Measurements from ENCODE around the gene CHCHD5. TPM values are rescaled to one million over a fixed set of nuclear protein-coding genes. Genes with fewer than 3 reads are reported as not detected.
A peak's percentile ranks its signal among the peaks of the same experiment; 100 is the strongest.
"Not testable (repeated sequence)": the region's sequence is repeated elsewhere in the genome, so short reads cannot be mapped to it uniquely, and the experiment has no call there.

The CHCHD5 gene
- polyA plus RNA-seq = 10 to 100 TPM; 26.7 to 37.3 TPM

- 1% methylated on average over 54 of the region's 54 CpGs for WGBS, 2 donors
- peaks cover 10 to 11% of the 10 kb centered on the region in 2 donors for H3K4me1 ChIP-seq (ENCODE audit: control insufficient read depth in 2 of 2, insufficient read depth in 2 of 2, low read length in 1 of 2)
- peak within 1 kb of the TSS; percentile 76 to 78 for H3K4me3 ChIP-seq (ENCODE audit: low read depth in 1 of 2, low read length in 2 of 2)
These were observed at the start of gene CHCHD5 for GRCh38 chr2:112584134-112584890. Gene CHCHD5, plus strand, starts transcription at chr2:112584609. Its CDS starts 39 bp downstream, at chr2:112584648.

GRCh38 chr2:112534826-112535225, 49.6 kb upstream of the CHCHD5 start:
- Histone ChIP-seq H3K9me3 (ENCODE audit: control insufficient read depth in 2 of 2, insufficient read depth in 1 of 2, low read depth in 1 of 2, low read length in 1 of 2) (no peaks in the 10 kb centered on the region), H3K4me3 (ENCODE audit: low read depth in 1 of 2, low read length in 2 of 2) (no peak overlapping the region), H3K36me3 (ENCODE audit: control insufficient read depth in 2 of 2, insufficient read depth in 2 of 2, low read length in 1 of 2) (peaks cover 2 to 5% of the 10 kb centered on the region in 2 donors), H3K27ac (ENCODE audit: low read depth in 2 of 2, low read length in 1 of 2) (no peak overlapping the region), H3K4me1 (ENCODE audit: control insufficient read depth in 2 of 2, insufficient read depth in 2 of 2, low read length in 1 of 2) (no peaks in the 10 kb centered on the region), H3K27me3 (ENCODE audit: control insufficient read depth in 1 of 2, insufficient read depth in 2 of 2, low read length in 2 of 2) (no peaks in the 10 kb centered on the region)
- WGBS, 2 donors = 68 to 85% methylated on average over 1 of the region's 1 CpG

More at GRCh38 chr2:112584134-112584890, at the start of gene CHCHD5:
- Histone ChIP-seq H3K27me3 (ENCODE audit: control insufficient read depth in 1 of 2, insufficient read depth in 2 of 2, low read length in 2 of 2) (no peaks in the 10 kb centered on the region), H3K9me3 (ENCODE audit: control insufficient read depth in 2 of 2, insufficient read depth in 1 of 2, low read depth in 1 of 2, low read length in 1 of 2) (no peaks in the 10 kb centered on the region), H3K27ac (ENCODE audit: low read depth in 2 of 2, low read length in 1 of 2) (peak within 1 kb of the TSS; percentile 98 to 100), H3K36me3 (ENCODE audit: control insufficient read depth in 2 of 2, insufficient read depth in 2 of 2, low read length in 1 of 2) (peaks cover 0 to 12% of the 10 kb centered on the region in 2 donors)

GRCh38 chr2:112536665-112537064, 47.7 kb upstream of the CHCHD5 start:
- not testable (repeated sequence) for H3K27me3 ChIP-seq (ENCODE audit: control insufficient read depth in 1 of 2, insufficient read depth in 2 of 2, low read length in 2 of 2); H3K4me3 ChIP-seq (ENCODE audit: low read depth in 1 of 2, low read length in 2 of 2); H3K36me3 ChIP-seq (ENCODE audit: control insufficient read depth in 2 of 2, insufficient read depth in 2 of 2, low read length in 1 of 2); H3K9me3 ChIP-seq (ENCODE audit: control insufficient read depth in 2 of 2, insufficient read depth in 1 of 2, low read depth in 1 of 2, low read length in 1 of 2); H3K4me1 ChIP-seq (ENCODE audit: control insufficient read depth in 2 of 2, insufficient read depth in 2 of 2, low read length in 1 of 2); H3K27ac ChIP-seq (ENCODE audit: low read depth in 2 of 2, low read length in 1 of 2)

DNA sequence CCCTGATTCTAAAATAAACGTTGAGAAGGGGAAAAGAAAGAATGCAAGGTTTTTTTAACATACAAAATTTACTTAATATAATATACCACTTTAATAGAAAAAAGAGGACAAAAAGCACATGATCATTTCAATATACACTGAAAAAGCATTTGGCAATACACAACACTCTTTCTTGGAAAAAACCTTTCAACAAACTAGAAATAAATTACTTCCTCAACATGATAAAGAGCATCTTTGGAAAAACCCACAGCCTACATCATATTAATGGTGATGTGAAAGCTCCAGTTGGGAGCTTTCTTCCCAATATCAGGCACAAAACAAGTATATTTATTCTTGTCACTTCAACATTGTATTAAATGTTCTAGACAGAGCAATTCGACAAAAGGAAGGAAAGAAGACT, 45.1 kb upstream of the CHCHD5 start:
- Histone ChIP-seq H3K9me3 (ENCODE audit: control insufficient read depth in 2 of 2, insufficient read depth in 1 of 2, low read depth in 1 of 2, low read length in 1 of 2) (no peaks in the 10 kb centered on the region), H3K4me3 (ENCODE audit: low read depth in 1 of 2, low read length in 2 of 2) (no peak overlapping the region), H3K27ac (ENCODE audit: low read depth in 2 of 2, low read length in 1 of 2) (no peak overlapping the region), H3K4me1 (ENCODE audit: control insufficient read depth in 2 of 2, insufficient read depth in 2 of 2, low read length in 1 of 2) (peaks cover 0 to 6% of the 10 kb centered on the region in 2 donors), H3K36me3 (ENCODE audit: control insufficient read depth in 2 of 2, insufficient read depth in 2 of 2, low read length in 1 of 2) (no peaks in the 10 kb centered on the region), H3K27me3 (ENCODE audit: control insufficient read depth in 1 of 2, insufficient read depth in 2 of 2, low read length in 2 of 2) (no peaks in the 10 kb centered on the region)
- 57 to 66% methylated on average over 2 of the region's 2 CpGs for WGBS, 2 donors

DNA sequence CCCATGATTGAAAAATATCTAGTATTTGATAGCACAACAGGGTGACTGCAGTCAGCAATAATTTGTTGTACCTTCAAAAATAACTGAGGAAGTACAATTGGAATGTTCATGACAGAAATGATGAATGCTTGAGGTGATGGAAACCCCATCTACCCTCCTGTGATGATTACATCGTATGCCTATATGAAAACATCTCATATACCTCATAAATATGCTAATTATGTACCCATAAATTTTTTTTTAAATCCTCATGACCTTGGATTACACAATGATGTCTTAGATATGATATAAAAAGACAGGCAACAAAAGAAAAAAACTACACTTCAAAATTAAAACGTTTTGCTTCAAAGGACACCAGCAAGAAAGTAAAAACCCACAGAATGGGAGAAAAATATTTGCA, 43.5 kb upstream of the CHCHD5 start:
- Histone ChIP-seq H3K27me3 (ENCODE audit: control insufficient read depth in 1 of 2, insufficient read depth in 2 of 2, low read length in 2 of 2) (no peaks in the 10 kb centered on the region), H3K36me3 (ENCODE audit: control insufficient read depth in 2 of 2, insufficient read depth in 2 of 2, low read length in 1 of 2) (no peaks in the 10 kb centered on the region), H3K9me3 (ENCODE audit: control insufficient read depth in 2 of 2, insufficient read depth in 1 of 2, low read depth in 1 of 2, low read length in 1 of 2) (no peaks in the 10 kb centered on the region), H3K4me3 (ENCODE audit: low read depth in 1 of 2, low read length in 2 of 2) (no peak overlapping the region), H3K4me1 (ENCODE audit: control insufficient read depth in 2 of 2, insufficient read depth in 2 of 2, low read length in 1 of 2) (peaks cover 0 to 6% of the 10 kb centered on the region in 2 donors), H3K27ac (ENCODE audit: low read depth in 2 of 2, low read length in 1 of 2) (no peak overlapping the region)
- WGBS, 2 donors = 44 to 45% methylated on average over 2 of the region's 2 CpGs

GRCh38 chr2:112541315-112542122, 42.9 kb upstream of the CHCHD5 start:
- peaks cover 0 to 2% of the 10 kb centered on the region in 2 donors for H3K36me3 ChIP-seq (ENCODE audit: control insufficient read depth in 2 of 2, insufficient read depth in 2 of 2, low read length in 1 of 2)
- H3K27ac ChIP-seq (ENCODE audit: low read depth in 2 of 2, low read length in 1 of 2) = peak overlapping the region; percentile 89 to 95
- H3K9me3 ChIP-seq (ENCODE audit: control insufficient read depth in 2 of 2, insufficient read depth in 1 of 2, low read depth in 1 of 2, low read length in 1 of 2) = no peaks in the 10 kb centered on the region
- 16 to 19% methylated on average over 34 of the region's 34 CpGs for WGBS, 2 donors
- H3K4me1 ChIP-seq (ENCODE audit: control insufficient read depth in 2 of 2, insufficient read depth in 2 of 2, low read length in 1 of 2) = peaks cover 0 to 6% of the 10 kb centered on the region in 2 donors
- H3K27me3 ChIP-seq (ENCODE audit: control insufficient read depth in 1 of 2, insufficient read depth in 2 of 2, low read length in 2 of 2) = no peaks in the 10 kb centered on the region
- H3K4me3 ChIP-seq (ENCODE audit: low read depth in 1 of 2, low read length in 2 of 2) = peak overlapping the region; percentile 73 to 75

DNA sequence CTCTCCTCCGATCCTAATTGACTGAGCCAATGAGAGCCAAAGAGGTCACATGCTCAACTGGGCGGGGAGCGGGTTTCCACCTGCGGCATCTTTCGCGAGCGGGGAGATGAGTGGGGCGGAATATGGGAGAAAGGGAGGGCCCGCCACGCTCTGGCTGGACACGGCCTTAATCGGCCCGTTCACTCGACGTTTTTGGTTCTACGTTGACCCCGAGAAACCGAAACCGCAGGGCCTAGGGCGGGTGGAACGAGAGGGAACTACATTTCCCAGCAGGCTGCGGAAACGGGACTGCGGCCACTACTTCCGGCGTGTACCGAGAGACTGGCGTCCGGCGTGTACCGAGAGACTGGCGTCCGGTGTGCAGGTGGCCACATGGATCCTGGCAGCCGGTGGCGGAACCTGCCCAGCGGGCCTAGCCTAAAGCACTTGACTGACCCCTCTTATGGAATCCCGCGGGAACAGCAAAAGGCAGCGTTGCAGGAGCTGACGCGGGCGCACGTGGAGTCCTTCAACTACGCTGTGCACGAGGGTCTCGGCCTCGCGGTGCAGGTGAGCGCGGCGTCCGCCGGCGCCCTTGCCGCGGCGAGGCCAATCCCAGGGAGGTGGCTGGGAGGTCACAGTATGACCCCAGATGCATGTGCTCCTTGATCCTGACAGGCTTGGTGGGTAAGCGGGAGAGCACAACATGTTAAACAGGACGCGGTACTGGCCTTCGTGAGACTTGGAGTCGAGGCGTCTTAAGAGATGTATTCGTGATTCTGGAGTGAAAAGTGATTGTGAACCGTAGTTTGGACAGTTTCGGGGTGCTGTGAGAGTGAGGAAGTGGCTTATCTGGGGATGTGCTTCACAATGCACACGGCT, 42.1 kb upstream of the CHCHD5 start, which contains the start of gene POLR1B:
Gene POLR1B (plus strand): TSS at position 343 of the 861 bp plus-strand sequence. CDS start 30 bp downstream, at position 373.
- Histone ChIP-seq H3K36me3 (ENCODE audit: control insufficient read depth in 2 of 2, insufficient read depth in 2 of 2, low read length in 1 of 2) (peaks cover 0 to 5% of the 10 kb centered on the region in 2 donors), H3K27ac (ENCODE audit: low read depth in 2 of 2, low read length in 1 of 2) (peak within 1 kb of the TSS; percentile 89 to 95), H3K27me3 (ENCODE audit: control insufficient read depth in 1 of 2, insufficient read depth in 2 of 2, low read length in 2 of 2) (no peaks in the 10 kb centered on the region), H3K9me3 (ENCODE audit: control insufficient read depth in 2 of 2, insufficient read depth in 1 of 2, low read depth in 1 of 2, low read length in 1 of 2) (no peaks in the 10 kb centered on the region), H3K4me3 (ENCODE audit: low read depth in 1 of 2, low read length in 2 of 2) (peak within 1 kb of the TSS; percentile 73 to 75), H3K4me1 (ENCODE audit: control insufficient read depth in 2 of 2, insufficient read depth in 2 of 2, low read length in 1 of 2) (peaks cover 0 to 6% of the 10 kb centered on the region in 2 donors)
- 0% methylated on average over 67 of the region's 67 CpGs for WGBS, 2 donors

- Histone ChIP-seq H3K4me1 (ENCODE audit: control insufficient read depth in 2 of 2, insufficient read depth in 2 of 2, low read length in 1 of 2) (peaks cover 0 to 6% of the 10 kb centered on the region in 2 donors), H3K9me3 (ENCODE audit: control insufficient read depth in 2 of 2, insufficient read depth in 1 of 2, low read depth in 1 of 2, low read length in 1 of 2) (no peaks in the 10 kb centered on the region), H3K36me3 (ENCODE audit: control insufficient read depth in 2 of 2, insufficient read depth in 2 of 2, low read length in 1 of 2) (peaks cover 0 to 7% of the 10 kb centered on the region in 2 donors), H3K4me3 (ENCODE audit: low read depth in 1 of 2, low read length in 2 of 2) (peak overlapping the region; percentile 73 to 75), H3K27ac (ENCODE audit: low read depth in 2 of 2, low read length in 1 of 2) (peak overlapping the region in 1 of 2 donors; percentile 21), H3K27me3 (ENCODE audit: control insufficient read depth in 1 of 2, insufficient read depth in 2 of 2, low read length in 2 of 2) (no peaks in the 10 kb centered on the region)
- 4% methylated on average over 18 of the region's 18 CpGs for WGBS, 2 donors
These were observed 41.3 kb upstream of the CHCHD5 start for GRCh38 chr2:112542984-112543661.

All from esophagus (tissue), 2 donors.